BE2C (cell line): Measurements from ENCODE around the gene PLOD2.

Experiments
- DNase-seq: peaks from one replicate; pipeline ENCODE4 v3.0.0-alpha.2; 2020
- H3K27me3 ChIP-seq: fragments of 250-450 bp; sonication (Bioruptor Pico); 2 replicates; pipeline ENCODE4 v1.5.1; 2020; ENCODE audit warnings: mild to moderate bottlenecking
- H3K36me3 ChIP-seq: fragments of 250-450 bp; sonication (Bioruptor Pico); 2 replicates; pipeline ENCODE4 v1.5.1; 2020; ENCODE audit warnings: mild to moderate bottlenecking
- H3K4me1 ChIP-seq: fragments of 250-450 bp; sonication (Bioruptor Pico); 2 replicates; pipeline ENCODE4 v1.5.1; 2020
- H3K4me3 ChIP-seq: 2 replicates; pipeline ENCODE4 v1.5.1; 2011; ENCODE audit warnings: low read depth, low read length
- H3K9me3 ChIP-seq: fragments of 250-450 bp; sonication (Bioruptor Pico); 2 replicates; pipeline ENCODE4 v1.5.1; 2020
- CTCF ChIP-seq: IDR thresholded peaks from 2 replicates; pipeline ENCODE4 v1.5.1; 2012; ENCODE audit warnings: mild to moderate bottlenecking, low read depth, low read length

The PLOD2 gene

GRCh38 chr3:146184241-146185015 is 23.4 kb upstream of the PLOD2 start:
- Histone ChIP-seq H3K4me1 (no peaks in the 10 kb centered on the region), H3K9me3 (no peaks in the 10 kb centered on the region), H3K4me3 (no peak overlapping the region), H3K36me3 (no peaks in the 10 kb centered on the region), H3K27me3 (no peaks in the 10 kb centered on the region)
- no peak for DNase-seq
- TF ChIP-seq CTCF = no peak

- H3K27me3 ChIP-seq = no peaks in the 10 kb centered on the region
- TF ChIP-seq CTCF = no peak
- no peaks in the 10 kb centered on the region for H3K36me3 ChIP-seq
- no peak overlapping the region for H3K4me3 ChIP-seq
- H3K9me3 ChIP-seq = no peaks in the 10 kb centered on the region
- DNase-seq = no peak
- no peaks in the 10 kb centered on the region for H3K4me1 ChIP-seq
Measured at GRCh38 chr3:146181216-146181615, 20.2 kb upstream of the PLOD2 start.

GRCh38 chr3:146180376-146180775 is 19.4 kb upstream of the PLOD2 start:
- H3K36me3 ChIP-seq = no peaks in the 10 kb centered on the region
- DNase-seq = no peak
- no peaks in the 10 kb centered on the region for H3K4me1 ChIP-seq
- H3K27me3 ChIP-seq = no peaks in the 10 kb centered on the region
- no peaks in the 10 kb centered on the region for H3K9me3 ChIP-seq
- no peak overlapping the region for H3K4me3 ChIP-seq
- no peak for TF ChIP-seq CTCF

GRCh38 chr3:146178006-146178689 is 17.2 kb upstream of the PLOD2 start:
- no peaks in the 10 kb centered on the region for H3K27me3 ChIP-seq
- H3K36me3 ChIP-seq = no peaks in the 10 kb centered on the region
- no peak overlapping the region for H3K4me3 ChIP-seq
- no peaks in the 10 kb centered on the region for H3K4me1 ChIP-seq
- DNase-seq = no peak
- TF ChIP-seq CTCF = no peak
- H3K9me3 ChIP-seq = no peaks in the 10 kb centered on the region

- Histone ChIP-seq H3K4me3 (no peak overlapping the region), H3K36me3 (no peaks in the 10 kb centered on the region), H3K4me1 (no peaks in the 10 kb centered on the region), H3K27me3 (no peaks in the 10 kb centered on the region), H3K9me3 (no peaks in the 10 kb centered on the region)
- no peak for DNase-seq
- no peak for TF ChIP-seq CTCF
Measured at GRCh38 chr3:146177519-146177918, 16.5 kb upstream of the PLOD2 start.

GRCh38 chr3:146177072-146177471 is 16.1 kb upstream of the PLOD2 start:
- Histone ChIP-seq H3K36me3 (no peaks in the 10 kb centered on the region), H3K27me3 (no peaks in the 10 kb centered on the region), H3K4me1 (no peaks in the 10 kb centered on the region), H3K9me3 (no peaks in the 10 kb centered on the region), H3K4me3 (no peak overlapping the region)
- TF ChIP-seq CTCF = no peak
- DNase-seq = no peak
